Peyer's patch (tissue), 4 donors: ENCODE data around the gene ZMYND19. TPM values are rescaled to one million over a fixed set of nuclear protein-coding genes. Genes with fewer than 3 reads are reported as not detected.
"Not testable (repeated sequence)": the region's sequence is repeated elsewhere in the genome, so short reads cannot be mapped to it uniquely, and the experiment has no call there.

Experiments used
- DNase-seq, 3 donors: peaks; one replicate each; pipeline ENCODE4 v3.0.0-alpha.2; 2017 to 2019
- H3K27ac ChIP-seq, 4 donors: fragments of 200-600 bp; sonication (generic); one replicate each; pipeline ENCODE4 v1.5.1; 2016 to 2019
- H3K27me3 ChIP-seq, 2 donors: fragments of 200-600 bp; sonication (generic); one replicate each; pipeline ENCODE4 v1.5.1; 2019
- H3K36me3 ChIP-seq, 3 donors: fragments of 200-600 bp; sonication (generic); one replicate each; pipeline ENCODE4 v1.5.1; 2016 to 2019
- H3K4me1 ChIP-seq, 4 donors: fragments of 200-600 bp; sonication (generic); one replicate each; pipeline ENCODE4 v1.5.1; 2016 to 2019
- H3K4me3 ChIP-seq, 4 donors: fragments of 200-600 bp; sonication (generic); 1 replicate in 3 of 4; 2 replicates in 1 of 4; pipeline ENCODE4 v1.5.1; 2016 to 2019; ENCODE audit warnings: mild to moderate bottlenecking in 1 of 4
- H3K9me3 ChIP-seq, 4 donors: fragments of 200-600 bp; sonication (generic); one replicate each; pipeline ENCODE4 v1.5.1; 2016 to 2019; ENCODE audit warnings: mild to moderate bottlenecking in 1 of 4
- CTCF ChIP-seq, 6 experiments: fragments of 450-650 bp in 4 of 6; fragments of 200-600 bp in 2 of 6; sonication (generic) in 1 of 6; IDR thresholded peaks; one replicate each; pipeline ENCODE4 v1.5.1; 2017 to 2019; ENCODE audit warnings: antibody characterized with exemption in 6 of 6, mild to moderate bottlenecking in 3 of 6, moderate library complexity in 1 of 6
- POLR2A ChIP-seq, 2 donors: fragments of 450-650 bp; IDR thresholded peaks; one replicate each; pipeline ENCODE4 v1.5.1; 2017; ENCODE audit warnings: antibody characterized with exemption in 2 of 2, mild to moderate bottlenecking in 2 of 2, moderate library complexity in 2 of 2
- total RNA-seq, 4 donors: library from RNA; depleted of rRNA; stranded (reverse); fragments of >200 nt; gene quantifications; one replicate each; pipeline ENCODE4 v1.1.0, GENCODE V29; 2016

The ZMYND19 gene
- total RNA-seq, 4 donors from 2014 or later: 8.8 to 16.8 (median 12.9) TPM

- Histone ChIP-seq H3K4me1 (peaks cover 0 to 51% (median 4%) of the 10 kb centered on the region in 4 donors), H3K4me3 (no peak overlapping the region), H3K27ac (no peak overlapping the region), H3K36me3 (no peaks in the 10 kb centered on the region), H3K9me3 (no peaks in the 10 kb centered on the region), H3K27me3 (no peaks in the 10 kb centered on the region)
- peak in 1 of 3 donors; percentile 35 for DNase-seq
- TF ChIP-seq POLR2A (IDR thresholded peaks at IDR 0.05) (no peak), CTCF (IDR thresholded peaks at IDR 0.05) (no peak)
Observed at GRCh38 chr9:137632230-137633161, 42.2 kb upstream of the ZMYND19 start.

- no peaks in the 10 kb centered on the region for H3K27me3 ChIP-seq
- H3K9me3 ChIP-seq: no peaks in the 10 kb centered on the region
- no peak overlapping the region for H3K27ac ChIP-seq
- DNase-seq: no peak
- TF ChIP-seq CTCF (IDR thresholded peaks at IDR 0.05) (no peak), POLR2A (IDR thresholded peaks at IDR 0.05) (no peak)
- H3K4me3 ChIP-seq: no peak overlapping the region
- H3K4me1 ChIP-seq: peaks cover 0 to 53% (median 4%) of the 10 kb centered on the region in 4 donors
- no peaks in the 10 kb centered on the region for H3K36me3 ChIP-seq
Observed at GRCh38 chr9:137631345-137632229, 41.3 kb upstream of the ZMYND19 start.

- no peaks in the 10 kb centered on the region for H3K27me3 ChIP-seq
- peaks cover 0 to 53% (median 6%) of the 10 kb centered on the region in 4 donors for H3K4me1 ChIP-seq
- no peaks in the 10 kb centered on the region for H3K9me3 ChIP-seq
- no peak overlapping the region for H3K4me3 ChIP-seq
- no peak for TF ChIP-seq CTCF (IDR thresholded peaks at IDR 0.05)
- no peak for TF ChIP-seq POLR2A (IDR thresholded peaks at IDR 0.05)
- peak overlapping the region in 1 of 4 donors; percentile 22 for H3K27ac ChIP-seq
- H3K36me3 ChIP-seq: no peaks in the 10 kb centered on the region
- no peak for DNase-seq
Observed at GRCh38 chr9:137630679-137631078, 40.4 kb upstream of the ZMYND19 start.

- DNase-seq: no peak
- peaks cover 0 to 53% (median 9%) of the 10 kb centered on the region in 4 donors for H3K4me1 ChIP-seq
- H3K4me3 ChIP-seq: no peak overlapping the region
- H3K36me3 ChIP-seq: no peaks in the 10 kb centered on the region
- TF ChIP-seq POLR2A (IDR thresholded peaks at IDR 0.05) (no peak), CTCF (IDR thresholded peaks at IDR 0.05) (no peak)
- no peaks in the 10 kb centered on the region for H3K27me3 ChIP-seq
- no peaks in the 10 kb centered on the region for H3K9me3 ChIP-seq
- H3K27ac ChIP-seq: peak overlapping the region in 1 of 4 donors; percentile 22
Observed at GRCh38 chr9:137630126-137630525, 39.8 kb upstream of the ZMYND19 start.

- H3K4me3 ChIP-seq, H3K9me3 ChIP-seq, H3K27ac ChIP-seq, H3K36me3 ChIP-seq, H3K27me3 ChIP-seq: not testable (repeated sequence)
- peaks cover 0 to 46% (median 9%) of the 10 kb centered on the region in 4 donors for H3K4me1 ChIP-seq
- peak in 1 of 3 donors; percentile 14 for DNase-seq
Observed at GRCh38 chr9:137627406-137627805, 37.1 kb upstream of the ZMYND19 start.
